Neural cell (in vitro differentiated cells): ENCODE results near the gene AKAP8L. TPM values are rescaled to one million over a fixed set of nuclear protein-coding genes. Genes with fewer than 3 reads are reported as not detected.

Source experiments
- H2AFZ ChIP-seq: fragments of 200-600, 300-800 bp; sonication (generic), shearing (Covaris generic); 2 replicates; pipeline ENCODE4 v1.6.0; 2014; ENCODE audit warnings: low read depth, mild to moderate bottlenecking, antibody characterized with exemption, low read length, moderate library complexity
- H3F3A ChIP-seq: fragments of 200-600 bp; shearing (Covaris generic); 2 replicates; pipeline ENCODE4 v1.6.1; 2016; ENCODE audit warnings: mild to moderate bottlenecking, moderate library complexity, mixed read lengths, antibody characterized with exemption, low read length; ENCODE audit not compliant: insufficient read depth, poor library complexity, severe bottlenecking
- H3K27ac ChIP-seq: fragments of 200-600, 300-800 bp; sonication (generic), shearing (Covaris generic); 2 replicates; pipeline ENCODE4 v1.5.1; 2014; ENCODE audit warnings: mild to moderate bottlenecking, low read length, moderate library complexity
- H3K27me3 ChIP-seq: fragments of 300-800, 200-600 bp; sonication (generic), shearing (Covaris generic); 2 replicates; pipeline ENCODE4 v1.6.0; 2014; ENCODE audit warnings: mild to moderate bottlenecking, low read depth, low read length, moderate library complexity; ENCODE audit not compliant: insufficient read depth
- H3K36me3 ChIP-seq: fragments of 300-800, 200-600 bp; sonication (generic), shearing (Covaris generic); 2 replicates; pipeline ENCODE4 v1.5.1; 2014; ENCODE audit warnings: mild to moderate bottlenecking, antibody characterized with exemption, low read length, moderate library complexity; ENCODE audit not compliant: insufficient read depth
- H3K4me2 ChIP-seq: fragments of 300-800, 200-600 bp; sonication (generic), shearing (Covaris generic); 2 replicates; pipeline ENCODE4 v1.6.0; 2014; ENCODE audit warnings: mild to moderate bottlenecking, low read length
- H3K4me3 ChIP-seq: fragments of 300-800, 200-600 bp; sonication (generic), shearing (Covaris generic); 2 replicates; pipeline ENCODE4 v1.5.1; 2014; ENCODE audit warnings: mild to moderate bottlenecking, low read length, moderate library complexity
- H3K79me2 ChIP-seq: fragments of 200-600 bp; shearing (Covaris generic); replicated peaks from 2 replicates; pipeline ENCODE4 v1.6.0; 2014; ENCODE audit warnings: mild to moderate bottlenecking, low read length, moderate library complexity; ENCODE audit not compliant: insufficient read depth
- H3K9ac ChIP-seq: fragments of 300-800, 200-600 bp; sonication (generic), shearing (Covaris generic); 2 replicates; pipeline ENCODE4 v1.6.1; 2016; ENCODE audit warnings: mild to moderate bottlenecking, low read length, mixed read lengths
- H3K9me2 ChIP-seq: fragments of 200-600 bp; shearing (Covaris generic); 2 replicates; pipeline ENCODE4 v1.6.1; 2016; ENCODE audit warnings: mild to moderate bottlenecking, low read length, mixed read lengths; ENCODE audit not compliant: insufficient read depth
- H3K9me3 ChIP-seq: fragments of 200-600, 300-800 bp; sonication (generic), shearing (Covaris generic); 2 replicates; pipeline ENCODE4 v1.6.1; 2016; ENCODE audit warnings: mild to moderate bottlenecking, mixed run types, low read length, moderate library complexity, mixed read lengths
- H4K20me1 ChIP-seq: fragments of 200-600 bp; shearing (Covaris generic); 2 replicates; pipeline ENCODE4 v1.6.1; 2016; ENCODE audit warnings: mild to moderate bottlenecking, mixed run types; ENCODE audit not compliant: insufficient read depth
- EP300 ChIP-seq: fragments of 450-650 bp; conservative IDR thresholded peaks from 2 replicates; pipeline ENCODE4 v1.6.1; 2014; ENCODE audit warnings: antibody characterized with exemption, mild to moderate bottlenecking, moderate library complexity; ENCODE audit not compliant: poor library complexity, severe bottlenecking
- EZH2 ChIP-seq: fragments of 200-600, 300-800 bp; shearing (Covaris generic), sonication (generic); IDR thresholded peaks from 2 replicates; pipeline ENCODE4 v1.6.1; 2014; ENCODE audit warnings: antibody characterized with exemption, low read length, borderline replicate concordance, mild to moderate bottlenecking; ENCODE audit not compliant: insufficient read depth, poor library complexity, severe bottlenecking
- MXI1 ChIP-seq: fragments of 450-650 bp; conservative IDR thresholded peaks from 2 replicates; pipeline ENCODE4 v1.6.1; 2014; ENCODE audit warnings: antibody characterized with exemption, mild to moderate bottlenecking; ENCODE audit not compliant: poor library complexity, severe bottlenecking
- POLR2AphosphoS5 ChIP-seq: IDR thresholded peaks from 2 replicates; pipeline ENCODE4 v1.6.1; 2012
- RAD21 ChIP-seq: fragments of 450-650 bp; conservative IDR thresholded peaks from 2 replicates; pipeline ENCODE4 v1.6.1; 2014; ENCODE audit warnings: antibody characterized with exemption, mild to moderate bottlenecking, moderate library complexity
- REST ChIP-seq: IDR thresholded peaks from 2 replicates; pipeline ENCODE4 v1.6.1; 2012; ENCODE audit warnings: borderline replicate concordance
- SMC3 ChIP-seq: fragments of 450-650 bp; conservative IDR thresholded peaks from 2 replicates; pipeline ENCODE4 v1.6.1; 2014; ENCODE audit warnings: antibody characterized with exemption, mild to moderate bottlenecking, moderate library complexity; ENCODE audit not compliant: poor library complexity
- TAF1 ChIP-seq: IDR thresholded peaks from 2 replicates; pipeline ENCODE4 v1.6.1; 2012; ENCODE audit warnings: low read depth
- polyA plus RNA-seq: library from polyadenylated mRNA; depleted of rRNA; stranded (reverse); fragments of >200 nt; gene quantifications from 2 replicates; pipeline ENCODE4 v1.2.3, GENCODE V29; 2014
- TF ChIP-seq, protein P1 (sequence below): fragments of 450-650 bp; IDR thresholded peaks from 2 replicates; pipeline ENCODE4 v1.5.1; 2014; ENCODE audit warnings: antibody characterized with exemption, mild to moderate bottlenecking, moderate library complexity; ENCODE audit not compliant: poor library complexity, severe bottlenecking

AKAP8L gene
- polyA plus RNA-seq, 1 donor from 2014 or later = 281 TPM

GRCh38 chr19:15428956-15429824 lies 10.4 kb upstream of the AKAP8L start:
- peaks cover 9% of the 10 kb centered on the region for H3K36me3 ChIP-seq
- peaks cover 30% of the 10 kb centered on the region for H3K79me2 ChIP-seq
- H3K4me3 ChIP-seq = no peak overlapping the region
- no peaks in the 10 kb centered on the region for H3K27me3 ChIP-seq
- no peak overlapping the region for H3K4me2 ChIP-seq
- no peak overlapping the region for H2AFZ ChIP-seq
- no peak overlapping the region for H3K27ac ChIP-seq
- H3K9me2 ChIP-seq = no peaks in the 10 kb centered on the region
- H4K20me1 ChIP-seq = no peaks in the 10 kb centered on the region
- no peaks in the 10 kb centered on the region for H3K9me3 ChIP-seq
- TF ChIP-seq EZH2 (no peak), SMC3 (no peak), EP300 (no peak), POLR2AphosphoS5 (no peak), RAD21 (no peak), TAF1 (no peak), REST (no peak), MXI1 (no peak)
- TF ChIP-seq, protein P1, sequence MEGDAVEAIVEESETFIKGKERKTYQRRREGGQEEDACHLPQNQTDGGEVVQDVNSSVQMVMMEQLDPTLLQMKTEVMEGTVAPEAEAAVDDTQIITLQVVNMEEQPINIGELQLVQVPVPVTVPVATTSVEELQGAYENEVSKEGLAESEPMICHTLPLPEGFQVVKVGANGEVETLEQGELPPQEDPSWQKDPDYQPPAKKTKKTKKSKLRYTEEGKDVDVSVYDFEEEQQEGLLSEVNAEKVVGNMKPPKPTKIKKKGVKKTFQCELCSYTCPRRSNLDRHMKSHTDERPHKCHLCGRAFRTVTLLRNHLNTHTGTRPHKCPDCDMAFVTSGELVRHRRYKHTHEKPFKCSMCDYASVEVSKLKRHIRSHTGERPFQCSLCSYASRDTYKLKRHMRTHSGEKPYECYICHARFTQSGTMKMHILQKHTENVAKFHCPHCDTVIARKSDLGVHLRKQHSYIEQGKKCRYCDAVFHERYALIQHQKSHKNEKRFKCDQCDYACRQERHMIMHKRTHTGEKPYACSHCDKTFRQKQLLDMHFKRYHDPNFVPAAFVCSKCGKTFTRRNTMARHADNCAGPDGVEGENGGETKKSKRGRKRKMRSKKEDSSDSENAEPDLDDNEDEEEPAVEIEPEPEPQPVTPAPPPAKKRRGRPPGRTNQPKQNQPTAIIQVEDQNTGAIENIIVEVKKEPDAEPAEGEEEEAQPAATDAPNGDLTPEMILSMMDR = no peak
- H3K9ac ChIP-seq = no peak overlapping the region
- no peaks in the 10 kb centered on the region for H3F3A ChIP-seq

- H4K20me1 ChIP-seq = no peaks in the 10 kb centered on the region
- no peak overlapping the region for H3K9ac ChIP-seq
- H3K27ac ChIP-seq = no peak overlapping the region
- peaks cover 29% of the 10 kb centered on the region for H3K79me2 ChIP-seq
- TF ChIP-seq, protein P1 = no peak
- TF ChIP-seq SMC3 = no peak
- TF ChIP-seq REST = no peak
- no peak for TF ChIP-seq RAD21
- no peak for TF ChIP-seq EZH2
- no peaks in the 10 kb centered on the region for H3K9me2 ChIP-seq
- peaks cover 18% of the 10 kb centered on the region for H3K36me3 ChIP-seq
- H3K27me3 ChIP-seq = no peaks in the 10 kb centered on the region
- no peak overlapping the region for H3K4me3 ChIP-seq
- H3K9me3 ChIP-seq = no peaks in the 10 kb centered on the region
- H3F3A ChIP-seq = no peaks in the 10 kb centered on the region
- H2AFZ ChIP-seq = no peak overlapping the region
- H3K4me2 ChIP-seq = no peak overlapping the region
Measured at GRCh38 chr19:15427991-15428471, 9.2 kb upstream of the AKAP8L start.
